Activated CD8-positive, alpha-beta memory T cell treated with anti-CD3 and anti-CD28 coated beads, Interleukin-2, amount 50 U/mL, for 24 hours (primary cell): ENCODE data around the gene ASCC2.
A peak's percentile ranks its signal among the peaks of the same experiment; 100 is the strongest.
"Not testable (repeated sequence)": the region's sequence is repeated elsewhere in the genome, so short reads cannot be mapped to it uniquely, and the experiment has no call there.

Experiments used
- DNase-seq: peaks from one replicate; pipeline ENCODE4 v3.0.0-alpha.2; 2020; ENCODE audit errors: extremely low read depth

Gene ASCC2, protein sequence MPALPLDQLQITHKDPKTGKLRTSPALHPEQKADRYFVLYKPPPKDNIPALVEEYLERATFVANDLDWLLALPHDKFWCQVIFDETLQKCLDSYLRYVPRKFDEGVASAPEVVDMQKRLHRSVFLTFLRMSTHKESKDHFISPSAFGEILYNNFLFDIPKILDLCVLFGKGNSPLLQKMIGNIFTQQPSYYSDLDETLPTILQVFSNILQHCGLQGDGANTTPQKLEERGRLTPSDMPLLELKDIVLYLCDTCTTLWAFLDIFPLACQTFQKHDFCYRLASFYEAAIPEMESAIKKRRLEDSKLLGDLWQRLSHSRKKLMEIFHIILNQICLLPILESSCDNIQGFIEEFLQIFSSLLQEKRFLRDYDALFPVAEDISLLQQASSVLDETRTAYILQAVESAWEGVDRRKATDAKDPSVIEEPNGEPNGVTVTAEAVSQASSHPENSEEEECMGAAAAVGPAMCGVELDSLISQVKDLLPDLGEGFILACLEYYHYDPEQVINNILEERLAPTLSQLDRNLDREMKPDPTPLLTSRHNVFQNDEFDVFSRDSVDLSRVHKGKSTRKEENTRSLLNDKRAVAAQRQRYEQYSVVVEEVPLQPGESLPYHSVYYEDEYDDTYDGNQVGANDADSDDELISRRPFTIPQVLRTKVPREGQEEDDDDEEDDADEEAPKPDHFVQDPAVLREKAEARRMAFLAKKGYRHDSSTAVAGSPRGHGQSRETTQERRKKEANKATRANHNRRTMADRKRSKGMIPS

DNA sequence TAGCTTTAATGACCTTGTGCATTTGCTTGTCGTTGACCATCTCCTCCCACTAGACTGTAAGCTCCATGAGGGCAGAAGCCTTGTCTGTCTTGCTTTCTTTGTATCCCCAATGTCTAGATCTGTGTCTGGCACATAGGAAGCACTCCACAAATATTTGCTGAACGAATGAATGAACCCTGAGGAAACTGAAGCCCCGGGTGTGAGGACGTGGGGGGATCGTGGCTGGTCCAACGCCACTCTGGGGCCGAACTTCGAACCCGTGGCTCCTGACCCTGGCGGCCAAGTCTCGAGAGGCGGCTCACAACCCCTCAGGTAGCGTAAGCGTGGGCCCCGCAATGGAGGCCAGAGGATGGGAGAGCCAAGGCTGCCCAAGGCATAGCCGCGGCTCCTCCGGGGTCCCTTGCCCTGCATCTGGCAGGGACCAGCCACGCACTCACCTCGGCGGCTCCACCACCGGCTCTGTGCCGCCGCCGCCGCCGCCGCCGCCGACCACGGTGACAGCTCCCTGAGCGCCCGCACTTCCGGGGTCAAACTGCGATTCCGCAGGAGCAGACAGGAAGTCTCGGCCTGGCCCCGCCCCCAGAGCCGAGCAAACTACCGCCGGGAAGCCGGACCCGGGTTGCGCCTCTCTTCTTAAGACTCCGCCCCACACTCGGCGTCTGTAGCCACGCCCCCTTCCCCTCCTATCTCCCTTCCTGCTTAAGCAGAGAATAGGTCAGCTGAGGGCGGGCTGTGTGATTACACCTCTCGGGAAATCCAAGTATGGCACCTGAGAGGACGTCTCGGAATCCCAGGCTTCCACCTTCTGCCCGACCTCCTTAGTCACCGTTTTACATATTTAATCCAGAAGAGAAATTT, at the start of gene ASCC2:
Gene ASCC2 (minus strand): TSS at position 534 of the 858 bp plus-strand sequence. CDS start 5,949 bp downstream, outside the sequence.
- DNase-seq: peak; percentile 99

DNA sequence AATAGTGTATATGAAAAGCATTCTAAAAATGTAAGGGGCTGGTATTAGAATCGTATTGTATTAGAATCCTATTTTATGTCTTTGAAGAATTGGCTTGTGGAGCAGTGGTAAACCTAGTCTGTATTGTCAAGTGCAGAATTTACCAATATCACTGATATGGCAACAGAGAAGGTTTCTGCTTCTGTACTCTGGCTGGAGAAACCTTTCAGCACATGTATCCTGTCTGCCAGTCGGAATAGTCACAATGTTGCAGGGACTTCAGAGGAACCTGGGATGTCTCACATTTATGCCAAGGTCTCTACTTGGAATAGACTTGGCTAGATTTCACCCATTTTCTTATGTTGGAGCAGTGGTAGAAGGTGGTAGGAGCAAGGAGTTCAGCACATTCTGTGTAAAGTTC, 49.3 kb upstream of the ASCC2 start:
- DNase-seq: no peak

DNA sequence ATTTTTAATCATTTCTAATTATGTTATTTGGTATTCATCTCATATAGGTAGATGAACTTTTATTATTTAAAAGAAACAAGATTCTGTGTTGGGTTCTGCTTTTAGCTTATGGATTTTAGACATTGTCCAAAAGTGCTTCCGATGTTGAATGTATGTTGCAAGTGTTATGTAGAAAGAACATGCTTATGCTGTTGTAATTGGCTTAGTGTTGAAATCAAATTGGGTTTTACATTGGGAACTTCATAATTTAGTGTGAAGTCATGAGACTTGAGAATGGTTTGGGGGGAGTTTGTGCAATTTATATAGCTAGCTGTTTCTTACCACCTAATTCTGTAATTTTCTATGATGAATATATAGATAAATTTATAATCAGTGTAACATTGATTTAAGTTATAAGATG, 48.5 kb upstream of the ASCC2 start:
- DNase-seq: no peak

DNA sequence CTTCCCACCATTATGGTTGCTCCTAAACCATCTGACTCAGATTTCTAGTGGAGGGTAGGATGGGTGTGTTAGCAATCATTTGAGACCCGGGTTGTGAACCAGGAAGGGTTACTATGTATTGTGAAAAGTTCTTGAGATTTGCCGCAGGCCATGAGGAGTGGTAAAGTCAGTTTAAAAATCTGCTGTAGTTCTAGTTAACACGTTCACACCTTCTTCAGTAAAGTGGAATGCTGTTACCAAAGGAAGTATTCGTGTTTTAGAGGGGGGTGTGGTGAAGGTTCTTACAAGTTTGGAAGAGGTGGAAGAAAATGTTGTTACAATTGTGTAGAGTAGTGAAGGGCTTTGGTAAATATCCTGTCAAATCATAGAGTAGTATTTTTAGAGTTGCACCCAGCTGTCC, 47.5 kb upstream of the ASCC2 start:
- no peak for DNase-seq

DNA sequence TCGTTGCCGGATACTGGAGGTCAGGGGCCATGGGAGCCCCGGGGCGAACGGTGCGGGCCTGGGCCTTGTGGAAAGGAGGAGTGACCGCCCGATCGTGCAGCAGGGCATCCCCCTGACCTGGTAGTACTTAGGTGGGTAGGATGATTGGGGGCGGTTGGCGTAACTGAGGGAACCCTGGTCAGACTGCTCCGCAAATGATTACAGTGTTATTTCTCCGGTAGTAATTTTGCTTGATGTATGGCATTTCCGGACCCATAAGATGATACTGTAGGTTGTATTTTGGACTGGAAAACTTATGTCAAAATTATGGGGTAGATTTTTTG, 45.7 kb upstream of the ASCC2 start:
- DNase-seq: no peak

DNA sequence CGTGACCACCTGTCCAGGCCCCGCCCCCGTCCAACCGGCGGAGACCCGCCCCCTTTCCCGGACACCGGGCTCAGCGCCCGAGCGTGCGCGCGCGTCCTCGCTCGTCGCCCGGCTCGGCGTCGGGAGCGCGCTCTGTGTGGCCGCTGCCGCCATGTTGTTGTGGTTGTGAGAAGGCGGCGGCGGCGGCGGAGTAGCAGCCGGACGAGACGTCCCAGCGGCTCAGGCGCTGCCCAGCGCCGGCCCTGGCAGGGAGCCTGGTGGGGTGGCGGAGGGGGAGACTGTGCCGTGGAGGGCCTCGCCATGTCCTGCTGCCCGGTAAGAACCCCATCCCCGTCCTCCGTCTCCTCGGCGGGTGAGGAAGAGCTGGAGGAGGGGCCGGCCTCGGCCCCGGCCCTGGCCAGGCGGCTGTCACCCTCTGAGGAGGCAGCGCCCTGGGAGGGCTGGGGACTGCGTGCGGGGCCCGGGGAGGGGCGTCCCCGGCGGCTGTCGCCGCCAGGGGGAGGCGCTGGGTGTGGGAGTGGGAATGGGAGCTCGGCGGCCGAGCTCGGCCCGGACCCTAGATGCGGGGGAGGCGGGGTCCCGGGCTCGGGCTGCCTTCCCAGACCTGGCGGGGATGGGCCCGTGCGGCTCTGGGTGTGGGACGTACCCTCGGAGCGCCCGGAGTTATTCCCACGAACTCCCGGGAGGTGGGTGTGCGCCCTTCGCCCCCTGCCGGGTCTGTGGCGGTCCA, 45.1 kb upstream of the ASCC2 start, which contains the start of gene MTMR3:
Gene MTMR3 (plus strand): TSS at position 130 of the 730 bp plus-strand sequence. CDS start 87,886 bp downstream, outside the sequence.
- peak; percentile 77 for DNase-seq

DNA sequence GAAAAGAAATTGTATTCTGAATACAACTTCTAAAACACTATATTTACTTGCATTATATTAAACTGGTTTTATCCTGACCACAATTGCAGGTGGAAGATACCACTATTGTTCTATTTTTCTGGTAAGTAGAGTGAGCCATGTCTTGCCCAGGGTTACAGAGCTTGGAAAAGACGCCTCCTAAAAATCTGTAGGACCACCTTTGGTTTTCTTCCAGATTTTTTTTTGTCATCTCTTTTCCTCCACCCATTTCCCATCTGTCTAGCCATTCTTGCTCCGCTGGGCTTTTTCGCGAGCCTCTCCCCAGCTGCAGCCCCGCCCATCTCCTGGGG, 44.6 kb upstream of the ASCC2 start:
- no peak for DNase-seq

DNA sequence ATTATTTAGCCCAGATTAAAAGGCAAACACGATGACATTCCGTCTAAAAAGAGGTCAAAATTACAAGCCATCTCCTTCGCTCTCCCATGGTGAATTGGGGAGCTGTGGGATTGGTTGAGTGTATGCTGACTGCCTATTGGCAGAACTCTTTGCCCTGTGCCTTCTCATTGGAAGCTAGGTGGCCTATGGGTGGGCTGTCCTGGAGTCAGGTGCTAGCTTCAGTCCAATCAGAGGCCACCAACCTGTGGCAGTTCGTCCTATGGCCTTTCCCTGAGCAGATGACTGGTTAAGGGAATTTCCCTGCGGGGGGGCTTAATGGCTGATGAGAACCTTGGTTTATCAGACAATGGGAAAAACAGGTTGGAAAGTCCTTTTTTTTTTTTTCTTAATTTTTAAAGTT, 41.7 kb upstream of the ASCC2 start:
- no peak for DNase-seq

DNA sequence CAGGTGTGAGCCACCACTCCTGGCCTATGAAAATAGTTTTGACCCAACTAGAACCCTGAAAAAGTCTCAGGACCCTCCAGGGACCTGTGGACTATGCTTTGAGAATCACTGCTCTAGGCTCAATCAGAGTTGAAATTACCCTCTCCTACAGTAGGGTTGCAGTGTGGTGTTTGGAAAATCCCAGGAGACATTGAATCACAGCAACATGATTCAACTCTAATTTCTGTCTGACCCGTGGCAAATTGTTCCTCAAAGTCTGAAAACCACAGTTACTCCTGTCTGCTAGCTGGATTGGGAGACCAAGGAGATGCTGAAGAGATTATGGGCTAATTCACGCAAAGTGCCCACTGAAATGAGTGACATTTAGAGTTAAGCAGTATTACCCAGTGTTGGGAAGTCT, 39.5 kb upstream of the ASCC2 start:
- no peak for DNase-seq

DNA sequence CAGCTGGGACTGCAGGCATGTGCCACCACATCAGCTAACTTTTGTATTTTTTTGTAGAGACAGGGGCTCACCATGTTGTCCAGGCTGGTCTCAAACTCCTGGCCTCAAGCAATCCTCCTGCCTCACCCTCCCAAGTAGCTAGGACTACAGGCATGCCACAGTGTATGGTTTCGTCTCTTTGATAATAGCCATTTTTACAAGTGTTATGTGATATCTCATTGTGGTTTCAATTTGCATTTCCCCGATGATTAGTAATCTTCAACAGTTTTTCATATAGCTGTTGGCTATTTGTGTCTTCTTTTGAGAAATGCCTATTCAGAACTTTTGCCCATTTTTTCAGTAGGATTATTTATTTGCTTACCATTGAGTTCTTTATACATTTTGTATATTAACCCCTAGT, 35.9 kb upstream of the ASCC2 start:
- DNase-seq: no peak

DNA sequence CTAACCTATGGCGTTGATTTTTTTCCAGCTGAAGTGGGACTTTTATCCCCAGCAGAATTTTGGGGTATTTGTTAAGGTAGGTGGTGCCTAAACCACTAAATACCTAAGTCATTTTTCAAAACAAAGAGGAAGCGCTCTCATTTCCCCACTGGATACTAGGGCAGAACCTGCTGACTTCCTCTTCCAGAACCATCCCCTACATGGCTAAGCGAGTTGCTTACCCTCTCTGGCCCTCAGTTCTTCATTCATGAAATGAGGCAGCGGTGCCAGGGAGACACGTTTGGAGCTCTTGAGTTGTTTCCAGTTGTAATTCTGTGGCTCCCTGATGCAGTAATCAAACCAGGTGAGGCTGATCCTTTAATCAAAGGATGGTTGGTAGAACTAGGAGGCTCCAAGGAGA, 34.9 kb upstream of the ASCC2 start:
- DNase-seq: no peak

DNA sequence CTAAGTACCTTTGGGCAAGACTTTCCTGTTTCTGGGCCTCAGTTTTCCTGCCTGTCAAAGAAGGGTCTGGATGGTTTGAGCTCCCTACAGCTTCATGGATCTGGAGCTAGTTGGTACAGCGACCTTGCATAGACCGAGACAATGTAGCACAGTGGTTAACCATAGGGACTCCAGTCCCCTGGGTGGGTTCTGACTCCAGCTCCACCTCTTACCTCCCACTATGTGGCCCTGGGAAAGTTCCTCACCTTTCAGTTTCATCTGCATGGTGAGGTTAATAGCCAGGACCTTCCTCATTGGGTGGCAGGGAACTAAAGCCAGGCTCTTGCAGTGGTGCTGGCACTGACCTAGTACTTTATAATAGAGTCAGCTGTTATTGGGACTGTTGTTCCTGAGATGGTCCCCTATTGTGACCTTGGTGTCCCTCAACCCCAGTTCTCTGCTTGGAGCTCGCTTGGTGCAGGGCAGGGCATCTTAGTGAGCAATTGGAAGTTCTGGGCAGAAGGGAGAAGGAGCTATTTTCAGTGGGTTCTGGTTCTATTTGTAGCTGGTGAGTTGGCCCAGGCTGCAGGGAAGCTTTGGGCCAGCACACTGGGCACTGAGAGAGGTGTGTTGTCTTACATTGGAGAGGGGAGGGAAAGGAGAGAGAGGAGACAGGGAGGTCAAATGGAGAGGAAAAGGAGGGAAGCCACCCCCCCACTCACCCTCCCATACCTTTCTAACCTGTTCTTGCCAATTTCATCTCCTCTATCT, 34.2 kb upstream of the ASCC2 start:
- DNase-seq: no peak

DNA sequence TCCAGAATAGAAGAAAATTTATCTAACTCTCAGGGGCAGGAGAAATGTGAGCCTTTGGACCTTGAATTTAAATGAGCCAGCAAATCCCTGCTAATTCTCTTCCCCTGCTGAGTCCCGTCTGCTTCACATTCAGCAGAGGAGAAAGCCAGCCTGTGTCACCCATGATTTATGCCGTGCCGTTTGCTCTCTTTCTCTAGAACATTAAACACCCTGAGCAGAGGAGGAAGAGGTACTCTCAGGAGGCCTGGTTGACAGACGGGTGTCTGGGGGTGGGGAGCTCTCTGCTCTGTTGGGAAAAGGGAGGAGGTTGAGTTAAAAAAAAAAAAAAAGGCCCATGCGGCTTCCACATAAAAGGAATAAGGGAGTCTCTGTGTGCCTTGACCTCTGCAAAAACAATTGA, 33.6 kb upstream of the ASCC2 start:
- no peak for DNase-seq

DNA sequence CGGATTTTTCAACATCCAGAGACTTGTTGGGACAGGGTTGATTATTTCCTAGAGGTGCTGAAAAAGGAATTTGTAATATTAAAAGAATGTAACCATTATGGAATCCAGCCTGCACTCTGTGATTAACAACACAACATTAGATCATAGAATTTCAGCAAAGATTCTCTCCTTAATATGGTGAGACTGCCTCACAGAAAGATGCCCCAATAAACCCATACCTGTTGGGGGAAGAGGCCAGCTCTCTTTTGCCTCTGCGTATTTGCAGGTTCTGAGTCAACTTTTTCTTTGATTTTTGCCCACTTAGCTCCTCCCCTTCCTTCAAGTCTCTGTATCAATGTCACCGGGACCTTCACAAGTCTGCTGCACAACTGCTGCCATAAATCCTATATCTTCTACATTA, 32.5 kb upstream of the ASCC2 start:
- no peak for DNase-seq

DNA sequence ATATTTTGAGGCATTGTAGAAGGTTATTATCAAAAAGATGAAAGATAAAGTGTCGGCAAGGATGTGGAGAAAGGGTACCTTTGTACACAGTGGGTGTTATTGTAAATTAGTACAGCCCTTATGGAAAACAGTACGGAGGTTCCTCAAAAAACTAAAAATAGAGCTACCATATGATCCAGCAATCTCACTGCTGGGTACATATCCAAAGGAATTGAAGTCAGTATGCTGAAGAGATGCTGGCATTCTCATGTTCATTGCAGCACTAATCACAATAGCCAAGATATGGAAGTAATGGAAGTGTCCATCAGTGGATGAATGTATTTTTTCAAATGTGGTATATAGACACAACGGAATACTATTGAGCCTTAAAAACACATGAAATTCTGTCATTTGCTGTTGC, 29.8 kb upstream of the ASCC2 start:
- DNase-seq: no peak

DNA sequence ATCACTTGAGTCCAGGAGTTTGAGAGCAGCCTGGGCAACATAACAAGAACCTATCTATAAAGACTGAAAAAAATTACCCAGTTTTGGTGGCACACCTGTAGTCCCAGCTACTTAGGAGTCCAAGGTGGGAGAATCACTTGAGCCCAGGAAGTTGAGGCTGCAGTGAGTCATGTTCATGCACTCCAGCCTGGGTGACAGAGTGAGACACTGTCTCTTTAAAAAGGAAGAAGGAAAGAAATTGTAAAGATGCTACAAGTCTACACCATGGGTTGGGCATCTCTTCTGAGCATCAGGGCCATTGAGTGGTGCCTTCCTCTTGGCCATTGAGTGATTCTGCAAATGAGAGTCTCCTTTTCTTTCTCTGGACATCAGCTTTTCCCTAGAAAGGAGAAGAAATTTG, 29.2 kb upstream of the ASCC2 start:
- DNase-seq: no peak

DNA sequence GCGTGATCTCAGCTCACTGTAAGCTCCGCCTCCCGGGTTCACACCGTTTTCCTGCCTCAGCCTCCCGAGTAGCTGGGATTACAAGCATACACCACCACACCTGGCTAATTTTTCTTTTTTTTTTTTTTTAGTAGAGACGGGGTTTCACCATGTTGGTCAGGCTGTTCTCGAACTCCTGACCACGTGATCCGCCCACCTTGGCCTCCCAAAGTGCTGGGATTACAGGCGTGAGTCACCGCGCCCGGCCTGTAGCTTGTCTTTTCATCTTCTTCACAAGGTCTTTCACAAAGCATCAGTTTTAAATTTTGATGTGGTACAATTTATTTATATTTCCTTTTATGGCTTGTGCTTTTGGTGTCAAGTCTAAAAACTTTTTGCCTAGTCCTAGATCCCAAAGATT, 27.5 kb upstream of the ASCC2 start:
- DNase-seq: not testable (repeated sequence)

DNA sequence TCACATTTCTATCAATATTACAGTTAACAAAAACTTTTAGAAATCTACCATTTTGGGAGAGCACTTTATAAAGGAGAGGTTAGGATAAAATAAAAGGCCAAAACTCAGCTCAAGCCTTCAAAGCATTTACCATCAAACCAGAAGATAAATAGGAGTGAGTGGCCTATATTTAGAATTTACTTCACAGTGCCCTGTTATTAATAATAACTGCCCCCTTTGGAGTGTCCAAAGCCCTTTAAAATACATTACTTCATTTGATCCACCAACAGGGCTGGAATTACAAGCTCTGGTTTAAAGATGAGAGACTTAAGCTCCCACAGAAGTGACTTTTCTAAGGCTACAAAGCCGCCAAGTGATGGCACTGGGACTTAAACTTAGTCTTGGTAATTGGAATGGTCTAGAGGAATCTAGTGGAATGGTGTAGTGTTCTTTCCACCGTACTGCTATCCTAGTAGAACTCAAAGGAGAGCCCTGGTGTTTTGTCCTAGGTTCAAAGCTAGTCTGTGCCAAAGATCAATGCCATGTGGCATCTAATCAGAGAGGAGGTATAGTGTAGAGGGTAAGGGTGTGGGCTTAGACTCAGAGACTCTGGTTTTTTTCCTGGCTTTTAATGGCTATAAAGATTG, 23.7 kb upstream of the ASCC2 start:
- no peak for DNase-seq

DNA sequence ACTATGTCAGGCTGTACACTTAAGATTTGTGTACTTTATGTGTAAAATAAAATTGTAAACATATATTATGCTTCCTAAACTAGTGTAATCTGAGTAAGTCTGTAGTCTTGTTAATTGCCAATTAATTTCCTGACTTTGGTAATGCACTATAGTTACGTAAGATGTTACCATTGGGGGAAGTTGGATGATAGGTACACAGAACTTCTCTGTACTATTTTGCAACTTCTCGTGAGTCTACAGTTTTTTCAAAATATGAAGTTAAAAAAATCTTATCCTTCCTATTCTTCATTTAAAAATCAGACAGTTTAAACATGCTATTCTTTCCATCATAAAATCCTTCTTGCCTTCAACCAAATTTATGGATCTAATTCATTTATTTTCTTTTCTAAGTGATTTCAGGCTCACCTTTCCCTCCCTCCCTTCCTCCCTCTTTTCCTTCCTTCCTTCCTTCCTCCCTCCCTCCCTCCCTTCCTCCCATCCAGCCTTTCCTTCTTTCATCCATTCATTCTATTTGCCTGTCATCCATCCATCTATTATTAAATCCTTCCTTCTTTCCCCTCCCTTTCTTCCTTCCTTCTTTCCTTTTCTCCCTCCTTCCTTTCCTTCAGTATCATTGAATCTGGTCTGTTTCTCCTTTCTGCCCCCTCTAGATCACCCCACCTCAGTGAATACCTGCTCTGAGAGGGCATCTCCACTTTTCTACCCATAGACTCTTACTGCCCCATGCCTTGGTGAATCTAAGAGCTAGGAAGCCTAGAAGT, 22.1 kb upstream of the ASCC2 start:
- no peak for DNase-seq

DNA sequence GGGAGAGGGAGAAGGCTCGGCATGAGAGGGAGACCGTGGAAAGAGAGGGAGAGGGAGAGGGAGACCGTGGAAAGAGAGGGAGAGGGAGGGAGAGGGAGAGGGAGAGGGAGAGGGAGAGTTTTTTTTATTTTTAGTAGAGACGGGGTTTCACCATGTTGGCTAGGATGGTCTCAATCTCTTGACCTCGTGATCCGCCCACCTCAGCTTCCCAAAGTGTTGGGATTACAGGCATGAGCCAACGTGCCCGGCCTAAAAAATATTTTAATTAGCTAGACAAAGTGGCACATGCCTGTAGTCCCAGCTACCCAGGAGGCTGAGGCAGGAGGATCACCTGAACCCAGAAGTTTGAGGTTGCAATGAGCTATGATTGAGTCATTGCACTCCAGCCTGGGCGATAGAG, 21.0 kb upstream of the ASCC2 start:
- not testable (repeated sequence) for DNase-seq
